CD4-positive, alpha-beta T cell (primary cell): Measurements from ENCODE around the gene OR14C36. TPM values are rescaled to one million over a fixed set of nuclear protein-coding genes. Genes with fewer than 3 reads are reported as not detected.
"Not testable (repeated sequence)": the region's sequence is repeated elsewhere in the genome, so short reads cannot be mapped to it uniquely, and the experiment has no call there.

Experiments
- ATAC-seq: fragments of 200-7000 bp; cut with Tn5 transposase; one replicate; pipeline ENCODE4 v1.10.0; 2022; ENCODE audit warnings: mild to moderate bottlenecking; ENCODE audit not compliant: poor library complexity
- CTCF ChIA-PET: fragments of 350-600 bp; sonication (Branson Sonifier 250); formaldehyde crosslinking; loops from one replicate; lab custom pipeline; 2021; ENCODE audit warnings: antibody characterized with exemption, inconsistent platforms; lab: Charles Lee
- POLR2A ChIA-PET: fragments of 350-600 bp; sonication (Branson Sonifier 250); formaldehyde crosslinking; loops from one replicate; lab custom pipeline; 2021; ENCODE audit warnings: antibody characterized with exemption, inconsistent platforms; lab: Charles Lee
- DNase-seq, 14 experiments: peaks; one replicate each; pipeline ENCODE4 v3.0.0-alpha.2; 2013 to 2020; ENCODE audit warnings: mixed read lengths in 2 of 14
- H3K27ac ChIP-seq, 2 donors: one replicate each; pipeline versions ENCODE4 v1.5.1 to v1.7.0; 2013; ENCODE audit warnings: low read length in 2 of 2, low read depth in 1 of 2, mild to moderate bottlenecking in 1 of 2
- H3K27me3 ChIP-seq, 2 experiments: 1 replicate in 1 of 2; 2 replicates in 1 of 2; pipeline versions ENCODE4 v1.6.1 to v1.7.0; 2013; ENCODE audit warnings: low read length in 2 of 2, control low read depth in 1 of 2, mild to moderate bottlenecking in 1 of 2, moderate library complexity in 1 of 2; ENCODE audit not compliant: insufficient read depth in 2 of 2, control insufficient read depth in 1 of 2
- H3K36me3 ChIP-seq: one replicate; pipeline ENCODE4 v1.6.1; 2013; ENCODE audit warnings: low read length, control low read depth; ENCODE audit not compliant: insufficient read depth
- H3K4me1 ChIP-seq: one replicate; pipeline ENCODE4 v1.6.1; 2013; ENCODE audit warnings: low read length, control low read depth; ENCODE audit not compliant: insufficient read depth
- H3K4me3 ChIP-seq: one replicate; pipeline ENCODE4 v1.5.1; 2013; ENCODE audit warnings: mild to moderate bottlenecking, low read length, moderate library complexity
- H3K9me3 ChIP-seq, 2 experiments: 1 replicate in 1 of 2; 2 replicates in 1 of 2; pipeline versions ENCODE4 v1.6.1 to v1.7.0; 2013; ENCODE audit warnings: low read length in 2 of 2, mild to moderate bottlenecking in 2 of 2, control low read depth in 1 of 2, moderate library complexity in 1 of 2; ENCODE audit not compliant: control insufficient read depth in 1 of 2, insufficient read depth in 1 of 2
- H3K27ac Mint-ChIP-seq: one replicate; pipeline ENCODE4 v1.8.0; 2020; ENCODE audit warnings: mixed read lengths
- H3K27me3 Mint-ChIP-seq: one replicate; pipeline ENCODE4 v1.8.0; 2021; ENCODE audit warnings: mixed read lengths
- H3K36me3 Mint-ChIP-seq: one replicate; pipeline ENCODE4 v1.8.0; 2021; ENCODE audit warnings: low read depth, mixed read lengths
- H3K4me1 Mint-ChIP-seq: one replicate; pipeline ENCODE4 v1.8.0; 2021; ENCODE audit warnings: low read depth, mixed read lengths
- H3K4me3 Mint-ChIP-seq: one replicate; pipeline ENCODE4 v1.8.0; 2020; ENCODE audit warnings: mild to moderate bottlenecking, mixed read lengths
- H3K9me3 Mint-ChIP-seq: one replicate; pipeline ENCODE4 v1.8.0; 2020; ENCODE audit warnings: mixed read lengths
- intact Hi-C, 2 experiments: fragments of 100-400 bp; cut with DNase I in 1 of 2; cut with micrococcal nuclease in 1 of 2; formaldehyde crosslinking; loops; one replicate each; pipeline versions ENCODE4 v1.15.1 to v1.9.0; 2023 to 2025; cut with DNase I, micrococcal nuclease
- polyA plus RNA-seq, 2 donors: library from polyadenylated mRNA; unstranded; fragments of 120-200 nt; gene quantifications; one replicate each; pipeline ENCODE4 v1.2.1, GENCODE V29; 2013
- total RNA-seq, 174 experiments: library from RNA in 2 of 174; stranded (reverse) in 2 of 174; gene quantifications; one replicate each; pipeline ENCODE4 v1.2.3 and lab custom pipeline; 2021 to 2026
- TF ChIP-seq, protein P1 (sequence below): fragments of 200-600 bp; IDR thresholded peaks from one replicate; pipeline ENCODE4 v1.8.0; 2022; ENCODE audit warnings: antibody characterized with exemption, mild to moderate bottlenecking

OR14C36 gene, protein sequence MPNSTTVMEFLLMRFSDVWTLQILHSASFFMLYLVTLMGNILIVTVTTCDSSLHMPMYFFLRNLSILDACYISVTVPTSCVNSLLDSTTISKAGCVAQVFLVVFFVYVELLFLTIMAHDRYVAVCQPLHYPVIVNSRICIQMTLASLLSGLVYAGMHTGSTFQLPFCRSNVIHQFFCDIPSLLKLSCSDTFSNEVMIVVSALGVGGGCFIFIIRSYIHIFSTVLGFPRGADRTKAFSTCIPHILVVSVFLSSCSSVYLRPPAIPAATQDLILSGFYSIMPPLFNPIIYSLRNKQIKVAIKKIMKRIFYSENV
- total RNA-seq (not detected), total RNA-seq (lab: John Stamatoyannopoulos, UW) (0 to 0.04 (median 0) reads per million in 172 experiments)
- polyA plus RNA-seq (2013, experiment 1 of 2): not detected
- polyA plus RNA-seq (2013, experiment 2 of 2): not detected

DNA sequence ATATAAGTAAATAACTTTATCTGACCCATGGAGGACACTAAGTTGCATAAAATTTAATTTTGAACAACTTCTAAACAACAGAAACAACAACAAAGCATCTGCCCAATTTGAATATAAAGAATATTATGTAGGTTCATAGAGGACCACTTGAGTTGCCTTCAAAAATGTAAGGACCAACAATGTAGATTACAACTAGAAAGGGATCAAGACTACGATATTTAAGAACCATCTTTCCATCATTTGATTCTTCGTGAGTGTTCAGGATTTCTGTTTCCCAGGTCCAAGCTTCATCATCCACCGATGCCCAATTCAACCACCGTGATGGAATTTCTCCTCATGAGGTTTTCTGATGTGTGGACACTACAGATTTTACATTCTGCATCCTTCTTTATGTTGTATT, at the start of gene OR14C36:
Gene OR14C36 (plus strand): TSS at position 301 of the 400 bp plus-strand sequence. CDS start 0 bp downstream, at position 301.
- no peak within 1 kb of the TSS for H3K27ac ChIP-seq
- Mint-ChIP-seq H3K4me3 (no peak within 1 kb of the TSS), H3K9me3 (no peaks in the 10 kb centered on the region), H3K36me3 (no peaks in the 10 kb centered on the region), H3K27me3 (peaks cover 17% of the 10 kb centered on the region), H3K4me1 (no peaks in the 10 kb centered on the region), H3K27ac (no peak within 1 kb of the TSS)
- H3K36me3 ChIP-seq: no peaks in the 10 kb centered on the region
- POLR2A ChIA-PET: no interaction called here
- ATAC-seq (no peak), DNase-seq (no peak)
- TF ChIP-seq, protein P1, sequence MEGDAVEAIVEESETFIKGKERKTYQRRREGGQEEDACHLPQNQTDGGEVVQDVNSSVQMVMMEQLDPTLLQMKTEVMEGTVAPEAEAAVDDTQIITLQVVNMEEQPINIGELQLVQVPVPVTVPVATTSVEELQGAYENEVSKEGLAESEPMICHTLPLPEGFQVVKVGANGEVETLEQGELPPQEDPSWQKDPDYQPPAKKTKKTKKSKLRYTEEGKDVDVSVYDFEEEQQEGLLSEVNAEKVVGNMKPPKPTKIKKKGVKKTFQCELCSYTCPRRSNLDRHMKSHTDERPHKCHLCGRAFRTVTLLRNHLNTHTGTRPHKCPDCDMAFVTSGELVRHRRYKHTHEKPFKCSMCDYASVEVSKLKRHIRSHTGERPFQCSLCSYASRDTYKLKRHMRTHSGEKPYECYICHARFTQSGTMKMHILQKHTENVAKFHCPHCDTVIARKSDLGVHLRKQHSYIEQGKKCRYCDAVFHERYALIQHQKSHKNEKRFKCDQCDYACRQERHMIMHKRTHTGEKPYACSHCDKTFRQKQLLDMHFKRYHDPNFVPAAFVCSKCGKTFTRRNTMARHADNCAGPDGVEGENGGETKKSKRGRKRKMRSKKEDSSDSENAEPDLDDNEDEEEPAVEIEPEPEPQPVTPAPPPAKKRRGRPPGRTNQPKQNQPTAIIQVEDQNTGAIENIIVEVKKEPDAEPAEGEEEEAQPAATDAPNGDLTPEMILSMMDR: no peak
- H3K4me1 ChIP-seq: no peaks in the 10 kb centered on the region
- H3K4me3 ChIP-seq: no peak within 1 kb of the TSS
- intact Hi-C loops: no loop called here
- CTCF ChIA-PET: no interaction called here
- no peaks in the 10 kb centered on the region for H3K9me3 ChIP-seq
- no peaks in the 10 kb centered on the region for H3K27me3 ChIP-seq

DNA sequence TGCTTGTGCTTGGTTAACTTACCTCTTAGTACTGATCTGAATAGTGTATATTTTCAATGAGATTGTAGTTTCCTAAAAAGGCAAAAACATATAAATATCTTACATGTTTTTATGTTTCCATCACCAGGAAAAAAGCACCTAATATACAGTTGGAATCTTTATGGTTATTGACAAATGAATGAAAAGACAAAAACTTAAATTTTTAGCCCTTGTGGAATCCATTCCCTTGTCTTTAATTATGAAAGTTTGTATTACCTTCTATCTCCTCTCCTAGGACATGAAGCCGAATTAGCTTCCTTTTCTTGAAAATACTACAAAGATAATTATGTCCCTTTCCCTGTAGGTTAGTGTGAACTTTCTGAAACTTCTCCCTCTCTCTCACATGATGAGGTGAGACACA, 45.3 kb upstream of the OR14C36 start, which contains the start of gene OR2T12:
Gene OR2T12 (minus strand): TSS at position 101 of the 400 bp plus-strand sequence. CDS start 7,846 bp downstream, outside the sequence.
- CTCF ChIA-PET: no interaction called here
- no peak for ATAC-seq
- DNase-seq: no peak
- H3K27ac Mint-ChIP-seq: no peak within 1 kb of the TSS
- no peaks in the 10 kb centered on the region for H3K4me1 Mint-ChIP-seq
- intact Hi-C loops: no loop called here
- no peaks in the 10 kb centered on the region for H3K36me3 Mint-ChIP-seq
- no peaks in the 10 kb centered on the region for H3K27me3 Mint-ChIP-seq
- H3K4me1 ChIP-seq: no peaks in the 10 kb centered on the region
- no peak within 1 kb of the TSS for H3K4me3 ChIP-seq
- peaks cover 2% of the 10 kb centered on the region for H3K9me3 Mint-ChIP-seq
- peaks cover 0 to 6% of the 10 kb centered on the region in 2 experiments for H3K9me3 ChIP-seq
- POLR2A ChIA-PET: no interaction called here
- H3K27me3 ChIP-seq: no peaks in the 10 kb centered on the region
- no peak within 1 kb of the TSS for H3K4me3 Mint-ChIP-seq
- TF ChIP-seq, protein P1: no peak
- H3K27ac ChIP-seq: no peak within 1 kb of the TSS
- H3K36me3 ChIP-seq: no peaks in the 10 kb centered on the region

GRCh38 chr1:248305672-248306071, 42.9 kb upstream of the OR14C36 start:
- H3K27ac Mint-ChIP-seq, H3K4me3 ChIP-seq, H3K36me3 Mint-ChIP-seq, POLR2A ChIA-PET, H3K4me1 Mint-ChIP-seq, DNase-seq, H3K27me3 Mint-ChIP-seq, H3K4me1 ChIP-seq, H3K27ac ChIP-seq, H3K4me3 Mint-ChIP-seq, H3K9me3 Mint-ChIP-seq, ATAC-seq, H3K27me3 ChIP-seq, H3K36me3 ChIP-seq, H3K9me3 ChIP-seq, CTCF ChIA-PET, intact Hi-C loops: not testable (repeated sequence)
